ENCODE data around the gene PPARD.
A peak's percentile ranks its signal among the peaks of the same experiment; 100 is the strongest.
"Not testable (repeated sequence)": the region's sequence is repeated elsewhere in the genome, so short reads cannot be mapped to it uniquely, and the experiment has no call there.

PPARD gene

GRCh38 chr6:35342258-35343091 lies at the start of gene PPARD:
TSS of gene PPARD (plus strand) at chr6:35342558. CDS start at chr6:35411088, 68,530 bp downstream.
- DNase-seq (ENCODE audit: low spot score) = peak; percentile 96

DNA sequence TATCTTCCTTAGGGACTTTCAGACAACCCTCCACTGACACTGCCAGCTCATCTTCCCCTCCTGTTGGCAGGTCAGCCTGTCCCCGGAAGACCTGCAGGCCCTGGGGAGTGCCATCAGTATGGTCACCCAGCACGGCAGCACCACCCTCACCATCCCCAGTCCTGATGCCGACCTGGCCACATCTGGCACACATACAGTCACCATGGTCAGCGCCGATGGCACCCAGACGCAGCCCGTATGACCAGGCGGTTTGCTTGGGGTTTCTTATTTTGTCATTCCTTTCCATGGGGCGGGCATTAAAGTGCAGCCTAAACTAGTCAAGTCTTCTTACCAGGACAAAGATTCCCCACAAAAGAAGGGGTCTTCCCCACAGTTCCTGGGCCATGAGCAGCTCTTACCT lies 48.7 kb upstream of the PPARD start:
- DNase-seq (ENCODE audit: low spot score) = no peak

- DNase-seq (ENCODE audit: low spot score) = peak; percentile 63
Observed at GRCh38 chr6:35294308-35294945, 47.9 kb upstream of the PPARD start.

- no peak for DNase-seq (ENCODE audit: low spot score)
Observed at GRCh38 chr6:35295036-35295435, 47.3 kb upstream of the PPARD start.

- DNase-seq (ENCODE audit: low spot score) = no peak
Observed at GRCh38 chr6:35295521-35296315, 46.6 kb upstream of the PPARD start.

DNA sequence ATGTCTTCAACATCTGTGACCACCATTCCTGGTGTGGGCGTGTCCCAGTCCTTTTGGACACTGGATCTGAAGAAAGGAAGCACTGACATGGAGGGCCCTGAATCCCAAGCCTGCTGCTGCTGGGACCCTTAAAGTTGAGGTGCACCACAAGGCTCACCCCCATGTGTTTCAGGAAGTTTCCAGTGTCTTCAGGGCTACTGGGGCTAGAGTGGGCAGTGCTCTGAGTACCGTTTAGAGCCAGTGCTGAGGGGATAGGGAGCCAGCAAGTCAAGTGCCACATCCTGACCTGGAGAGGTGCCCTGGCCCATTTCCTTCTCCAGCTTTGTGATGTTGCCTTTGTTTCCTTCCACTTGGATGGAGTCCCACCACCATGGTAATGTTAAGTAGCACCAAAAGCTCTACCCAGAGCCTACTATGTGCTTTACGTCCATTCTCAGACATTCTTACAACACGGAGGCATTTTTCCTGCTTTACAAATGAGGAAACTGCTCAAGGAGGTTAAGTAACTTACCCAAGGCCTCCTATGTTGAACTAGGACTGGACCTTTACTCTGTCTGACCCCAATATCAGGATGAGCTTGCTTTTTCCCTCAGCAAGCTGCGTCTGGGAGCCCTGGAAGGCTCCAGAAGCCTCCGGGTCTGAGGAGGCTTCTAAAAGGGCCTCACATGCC lies 45.3 kb upstream of the PPARD start:
- no peak for DNase-seq (ENCODE audit: low spot score)

DNA sequence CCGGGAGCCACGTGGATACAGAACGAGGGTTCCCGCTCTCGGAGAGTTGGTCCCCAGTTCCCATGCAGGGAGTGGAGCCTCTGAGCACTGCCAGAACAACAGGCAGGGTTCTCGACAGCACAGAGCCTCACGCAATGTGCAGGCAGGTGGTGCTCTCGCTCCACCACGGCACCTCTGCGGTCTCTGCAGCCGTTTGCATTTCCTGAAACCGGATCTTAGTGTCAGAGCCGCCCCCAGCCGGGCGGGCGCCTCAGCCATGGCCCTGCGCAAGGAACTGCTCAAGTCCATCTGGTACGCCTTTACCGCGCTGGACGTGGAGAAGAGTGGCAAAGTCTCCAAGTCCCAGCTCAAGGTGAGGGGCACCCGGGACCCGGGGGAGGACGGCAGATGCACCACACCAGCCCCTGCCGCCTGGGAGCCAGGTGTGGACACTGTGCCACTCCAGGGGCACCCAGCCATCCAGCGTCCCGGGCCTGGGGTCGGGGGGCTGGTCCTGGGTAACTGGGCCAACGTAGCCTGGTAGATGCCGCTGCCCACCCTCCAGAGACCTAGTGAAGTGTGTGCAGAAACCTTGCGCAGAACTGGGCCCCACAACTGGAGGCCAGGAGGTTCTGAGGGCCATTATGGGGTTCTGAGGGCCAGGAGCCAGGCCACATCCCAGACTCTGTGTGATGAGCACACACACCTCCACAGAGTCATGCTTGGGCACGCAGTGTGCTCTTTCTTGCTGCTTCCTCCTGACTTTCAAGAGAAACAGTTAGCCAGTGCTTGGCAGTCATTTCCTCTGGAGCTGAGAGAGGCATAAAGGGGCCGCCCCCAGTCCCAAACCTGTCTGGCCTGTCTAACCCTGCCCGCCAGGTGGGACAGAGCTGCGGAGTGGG lies 44.5 kb upstream of the PPARD start, which contains the start of gene DEF6:
TSS of gene DEF6 (plus strand) at position 218 of the 881 bp plus-strand sequence. CDS start at position 257, 39 bp downstream.
- DNase-seq (ENCODE audit: low spot score) = peak; percentile 90

GRCh38 chr6:35298625-35299140 lies 43.7 kb upstream of the PPARD start:
- DNase-seq (ENCODE audit: low spot score) = peak; percentile 31

DNA sequence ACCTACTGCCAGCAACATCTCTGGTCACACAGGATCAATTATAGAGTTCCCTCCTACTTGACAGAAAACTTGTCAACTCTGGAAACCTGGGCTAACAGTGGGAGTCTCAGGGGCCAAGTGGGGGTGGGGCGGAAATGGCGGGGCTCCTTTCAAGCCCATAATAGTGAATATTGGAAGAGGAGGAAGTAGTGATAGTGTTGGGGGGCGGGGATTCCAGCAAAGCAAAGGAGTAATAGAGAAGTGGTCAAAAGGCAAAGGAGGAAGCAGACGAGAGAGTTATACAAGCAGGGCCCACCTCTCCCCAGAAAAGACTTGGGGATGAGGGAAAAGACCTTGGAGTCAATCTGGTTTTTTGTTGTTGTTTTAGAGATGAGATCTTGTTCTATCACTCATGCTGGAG lies 42.7 kb upstream of the PPARD start:
- peak; percentile 25 for DNase-seq (ENCODE audit: low spot score)

GRCh38 chr6:35300848-35301247 lies 41.5 kb upstream of the PPARD start:
- DNase-seq (ENCODE audit: low spot score) = peak; percentile 67

DNA sequence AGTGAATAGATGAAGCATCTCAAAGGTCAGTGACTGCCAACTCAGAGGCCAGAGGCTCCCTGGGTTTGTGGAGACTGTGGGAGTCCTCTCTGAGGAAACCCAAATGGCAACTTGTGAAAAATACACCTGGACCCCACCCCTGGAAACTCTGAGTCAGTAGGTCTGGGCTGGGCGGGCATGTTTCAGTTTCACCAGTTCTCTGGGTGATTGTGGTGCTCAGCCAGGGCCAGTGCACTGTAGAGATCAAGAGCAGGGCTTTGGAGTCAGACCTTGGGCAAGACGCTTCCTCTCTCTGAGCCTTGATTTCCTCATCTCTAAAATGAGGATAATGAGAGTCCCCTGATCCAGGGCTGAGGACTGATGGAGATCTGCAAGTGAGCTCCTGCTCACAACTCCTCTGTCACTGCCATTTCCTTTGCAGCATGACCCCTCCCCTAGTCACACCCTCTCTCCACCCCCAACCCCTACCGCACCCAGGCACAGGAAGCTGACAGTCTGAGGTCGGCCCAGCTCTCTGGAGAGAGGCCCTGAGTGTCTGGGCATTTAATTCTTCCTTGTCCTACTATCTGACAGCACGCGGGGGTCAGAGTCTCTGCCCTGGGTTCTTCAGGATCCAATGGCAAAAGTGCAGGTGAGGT lies 39.6 kb upstream of the PPARD start:
- DNase-seq (ENCODE audit: low spot score) = peak; percentile 91

DNA sequence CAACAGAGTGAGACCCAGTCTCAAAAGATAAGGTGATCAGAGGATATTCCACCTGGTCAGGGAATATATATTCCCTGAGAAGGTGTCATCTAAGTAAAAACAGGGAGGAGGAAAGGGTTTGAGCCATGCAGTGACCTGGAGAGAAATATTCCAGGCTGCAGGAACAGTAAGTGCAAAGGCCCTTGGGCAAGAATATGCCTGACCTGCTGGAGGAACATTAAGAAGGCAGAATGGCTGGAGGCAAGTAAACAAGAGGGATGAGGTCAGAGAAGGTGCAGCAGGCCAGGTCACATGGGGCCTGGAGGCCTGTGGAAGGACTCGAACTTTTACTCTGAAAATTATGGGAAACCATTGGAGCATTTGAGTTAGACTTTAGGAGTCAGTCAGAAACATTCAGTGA lies 38.1 kb upstream of the PPARD start:
- no peak for DNase-seq (ENCODE audit: low spot score)

DNA sequence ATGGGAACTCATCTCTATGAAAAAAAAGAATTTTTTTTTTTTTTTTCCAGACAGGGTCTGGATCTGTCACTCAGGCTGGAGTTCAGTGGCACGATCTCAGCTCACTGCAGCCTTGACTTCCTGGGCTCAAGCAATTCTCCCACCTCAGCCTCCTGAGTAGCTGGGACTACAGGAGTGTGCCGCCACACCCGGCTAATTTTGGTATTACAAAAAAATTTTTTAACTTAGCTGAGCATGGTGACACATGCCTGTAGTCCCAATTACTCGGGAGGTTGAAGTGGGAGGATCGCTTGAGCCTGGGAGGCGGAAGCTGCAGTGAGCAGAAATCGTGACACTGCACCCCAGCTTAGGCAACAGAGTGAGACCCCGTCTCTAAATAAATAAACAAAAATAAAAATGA lies 37.2 kb upstream of the PPARD start:
- peak; percentile 46 for DNase-seq (ENCODE audit: low spot score)

GRCh38 chr6:35307138-35307537 lies 35.2 kb upstream of the PPARD start:
- not testable (repeated sequence) for DNase-seq (ENCODE audit: low spot score)

GRCh38 chr6:35308543-35308942 lies 33.8 kb upstream of the PPARD start:
- not testable (repeated sequence) for DNase-seq (ENCODE audit: low spot score)

DNA sequence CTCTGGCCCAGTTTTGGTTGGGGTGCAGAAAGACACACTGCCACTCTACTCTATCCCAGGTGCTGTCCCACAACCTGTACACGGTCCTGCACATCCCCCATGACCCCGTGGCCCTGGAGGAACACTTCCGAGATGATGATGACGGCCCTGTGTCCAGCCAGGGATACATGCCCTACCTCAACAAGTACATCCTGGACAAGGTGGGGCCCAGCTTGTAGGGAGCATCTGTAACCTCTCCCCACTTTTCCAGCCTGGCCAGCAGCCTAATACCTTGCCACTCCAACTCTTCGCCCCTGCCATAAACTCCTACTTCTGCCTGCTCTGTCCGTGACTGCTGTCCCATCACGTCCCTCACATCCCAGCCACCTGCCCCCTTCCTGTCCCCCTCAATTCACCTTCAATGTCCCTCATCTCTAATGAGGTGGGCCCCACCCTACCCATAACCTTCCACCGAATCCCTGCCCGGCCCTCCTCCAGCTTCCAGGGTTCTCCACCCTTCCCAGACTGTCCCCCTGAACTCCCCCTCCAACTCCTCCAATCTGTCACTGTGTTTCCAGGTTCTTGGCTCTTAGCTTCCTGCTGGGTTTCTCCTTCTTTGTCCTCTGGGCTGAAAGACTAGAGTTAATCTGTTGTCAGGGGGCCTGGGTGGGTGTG lies 32.6 kb upstream of the PPARD start:
- no peak for DNase-seq (ENCODE audit: low spot score)

GRCh38 chr6:35310265-35310831 lies 32.0 kb upstream of the PPARD start:
- peak; percentile 32 for DNase-seq (ENCODE audit: low spot score)

DNA sequence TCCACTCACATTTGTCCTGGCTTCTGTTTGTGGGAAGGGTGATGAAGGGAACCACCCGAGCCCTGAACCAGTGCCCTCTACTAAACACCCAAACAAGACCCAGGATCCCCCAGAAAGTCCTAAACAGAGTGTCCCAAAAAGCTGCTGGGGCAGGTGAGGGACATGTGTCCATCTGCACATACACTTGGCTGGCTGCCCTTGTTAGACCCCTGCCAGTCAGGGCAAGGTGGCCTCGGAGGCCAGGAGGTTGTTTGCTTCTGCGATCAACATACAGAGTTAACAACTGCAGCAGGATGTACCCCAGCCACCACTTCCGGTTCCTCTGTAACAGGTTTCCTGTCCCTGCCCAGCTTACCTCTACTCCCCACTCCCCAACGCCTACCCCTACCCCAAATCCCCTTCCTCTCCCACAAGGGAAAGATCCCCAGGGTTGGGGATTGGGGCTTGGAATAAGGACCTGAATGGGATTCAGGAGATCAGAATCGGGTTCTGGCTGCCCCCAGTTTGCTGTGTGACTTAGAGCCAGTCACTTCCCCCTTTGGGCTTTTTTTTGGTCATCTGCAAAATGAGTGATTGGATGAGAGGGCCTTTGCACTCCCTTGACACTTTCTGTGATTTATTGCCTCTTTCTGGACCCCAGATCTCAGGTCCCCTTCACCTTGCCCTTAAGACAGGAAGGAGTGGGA lies 30.8 kb upstream of the PPARD start:
- DNase-seq (ENCODE audit: low spot score) = peak; percentile 71
